ENCODE results near the gene ELANE.
"Not testable (repeated sequence)": the region's sequence is repeated elsewhere in the genome, so short reads cannot be mapped to it uniquely, and the experiment has no call there.

The ELANE gene

DNA sequence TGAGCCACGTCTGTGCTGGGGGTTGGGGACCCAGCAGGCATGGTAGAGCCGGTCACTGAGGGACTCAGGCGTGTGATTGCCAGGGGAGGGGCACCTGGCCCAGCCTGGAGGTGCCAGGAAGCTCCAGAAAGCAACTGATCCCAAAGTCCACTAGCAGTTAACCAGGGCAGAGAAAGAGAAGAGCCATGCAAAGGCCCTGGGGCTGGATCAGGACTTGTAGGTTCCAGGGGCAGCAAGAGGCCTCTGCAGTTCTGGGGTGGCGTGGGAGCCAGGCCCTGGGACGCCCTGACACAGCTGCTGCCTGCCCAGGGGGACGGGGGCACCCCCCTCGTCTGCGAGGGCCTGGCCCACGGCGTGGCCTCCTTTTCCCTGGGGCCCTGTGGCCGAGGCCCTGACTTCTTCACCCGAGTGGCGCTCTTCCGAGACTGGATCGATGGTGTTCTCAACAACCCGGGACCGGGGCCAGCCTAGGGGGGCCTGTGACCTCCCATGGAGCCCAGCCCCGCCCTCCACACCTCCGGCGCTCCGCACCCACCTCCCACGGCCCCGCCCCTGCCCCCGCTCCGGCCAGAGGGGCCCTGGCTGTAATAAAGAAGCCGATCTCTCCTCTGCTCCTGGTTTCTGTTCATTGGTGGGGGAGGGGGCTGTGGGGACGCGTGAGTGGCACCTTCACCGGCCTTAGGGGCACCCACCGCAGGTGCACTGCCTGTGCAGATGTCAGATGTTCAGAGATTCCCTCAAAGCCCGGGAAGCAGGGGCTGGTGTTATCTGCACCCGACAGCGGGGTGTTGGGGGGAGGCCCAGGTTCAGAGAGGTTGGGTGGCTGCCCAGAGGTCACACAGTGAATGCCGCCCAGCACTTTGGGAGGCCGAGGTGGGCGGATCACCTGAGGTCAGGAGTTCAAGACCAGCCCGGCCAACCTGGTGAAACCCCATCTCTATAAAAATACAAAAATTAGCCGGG is 20.4 kb upstream of the ELANE start:
- TF ChIP-seq Cebpa-rat (IDR thresholded peaks at IDR 0.05) = no peak
- Histone ChIP-seq H3K4me2 (peak overlapping the region in 6 of 11 experiments; percentile 25 to 84 (median 76); a peak in 7 of 22 replicates), H3K27ac (no peak overlapping the region), H3K27me3 (peaks cover 12 to 42% (median 26%) of the 10 kb centered on the region in 11 experiments; a peak in 21 of 22 replicates), H4K20me1 (peaks cover 0 to 6% (median 0%) of the 10 kb centered on the region in 11 experiments; a peak in 4 of 22 replicates), H3K9me3 (replicated peaks in 1 of 11) (no peaks in the 10 kb centered on the region), H3K36me3 (no peaks in the 10 kb centered on the region), H3K9ac (no peak overlapping the region), H3K4me1 (peaks cover 12 to 39% (median 31%) of the 10 kb centered on the region in 10 experiments), H3K4me3 (no peak overlapping the region)

DNA sequence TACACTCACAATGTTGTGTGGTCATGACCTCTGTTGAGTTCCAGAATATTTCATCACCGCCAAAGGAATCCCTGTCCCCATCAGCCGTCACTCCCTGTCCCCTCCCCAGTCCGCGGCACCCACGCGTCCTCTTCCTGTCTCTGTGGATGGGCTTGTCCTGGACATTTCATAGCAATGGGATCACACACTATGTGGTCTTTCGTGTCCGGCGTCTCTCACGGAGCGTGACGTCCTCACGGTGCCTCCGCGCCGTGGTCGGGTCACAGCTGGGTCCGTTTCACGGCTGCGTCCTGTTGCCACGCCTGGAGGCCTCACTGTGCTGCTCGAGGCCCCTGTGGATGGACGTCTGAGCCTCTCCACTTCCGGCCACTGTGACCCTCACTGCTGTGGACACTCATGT is 17.9 kb upstream of the ELANE start:
- Histone ChIP-seq H3K27me3 (peaks cover 12 to 46% (median 25%) of the 10 kb centered on the region in 11 experiments; a peak in 21 of 22 replicates), H3K36me3 (no peaks in the 10 kb centered on the region), H3K27ac (no peak overlapping the region), H3K4me2 (no peak overlapping the region), H4K20me1 (peaks cover 0 to 6% (median 0%) of the 10 kb centered on the region in 11 experiments; a peak in 3 of 22 replicates), H3K9ac (no peak overlapping the region), H3K9me3 (replicated peaks in 1 of 11) (no peaks in the 10 kb centered on the region), H3K4me1 (peaks cover 6 to 50% (median 28%) of the 10 kb centered on the region in 10 experiments), H3K4me3 (no peak overlapping the region)
- TF ChIP-seq Cebpa-rat (IDR thresholded peaks at IDR 0.05) = no peak

DNA sequence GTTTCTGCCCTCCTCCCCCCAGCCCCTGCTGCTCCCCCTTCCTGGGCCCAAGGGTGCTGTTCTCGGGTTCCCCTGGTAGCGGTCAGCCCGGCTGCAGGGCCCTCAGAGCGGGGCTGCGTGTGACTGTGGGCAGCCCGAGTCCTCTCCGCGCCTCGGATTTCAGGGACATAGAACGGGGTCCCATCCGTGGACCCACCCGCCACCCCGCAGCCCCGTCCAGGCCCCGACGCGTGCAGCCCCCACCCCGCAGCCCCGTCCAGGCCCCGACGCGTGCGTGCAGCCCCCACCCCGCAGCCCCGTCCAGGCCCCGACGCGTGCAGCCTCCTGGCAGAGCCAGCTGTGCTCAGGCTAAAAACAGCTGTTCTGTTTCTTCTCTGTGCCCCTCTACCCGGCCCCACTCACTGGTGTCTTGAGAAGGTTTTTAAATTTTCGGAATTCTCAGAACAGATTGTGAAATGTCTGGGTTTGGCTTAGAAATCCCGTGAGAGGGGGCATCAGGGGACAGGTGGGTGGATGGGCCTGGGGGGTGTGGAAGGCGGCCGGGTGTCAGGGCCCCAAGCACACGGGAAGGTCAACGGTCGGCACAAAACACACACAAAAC is 16.8 kb upstream of the ELANE start:
- H3K4me2 ChIP-seq = no peak overlapping the region
- H3K4me3 ChIP-seq = no peak overlapping the region
- H4K20me1 ChIP-seq = peaks cover 0 to 6% (median 0%) of the 10 kb centered on the region in 11 experiments; a peak in 3 of 22 replicates
- TF ChIP-seq Cebpa-rat (IDR thresholded peaks at IDR 0.05) = no peak
- peaks cover 12 to 35% (median 23%) of the 10 kb centered on the region in 11 experiments; a peak in 21 of 22 replicates for H3K27me3 ChIP-seq
- H3K27ac ChIP-seq = no peak overlapping the region
- no peak overlapping the region for H3K9ac ChIP-seq
- no peaks in the 10 kb centered on the region for H3K36me3 ChIP-seq
- peaks cover 12 to 47% (median 29%) of the 10 kb centered on the region in 10 experiments for H3K4me1 ChIP-seq
- H3K9me3 ChIP-seq (replicated peaks in 1 of 11) = no peaks in the 10 kb centered on the region

DNA sequence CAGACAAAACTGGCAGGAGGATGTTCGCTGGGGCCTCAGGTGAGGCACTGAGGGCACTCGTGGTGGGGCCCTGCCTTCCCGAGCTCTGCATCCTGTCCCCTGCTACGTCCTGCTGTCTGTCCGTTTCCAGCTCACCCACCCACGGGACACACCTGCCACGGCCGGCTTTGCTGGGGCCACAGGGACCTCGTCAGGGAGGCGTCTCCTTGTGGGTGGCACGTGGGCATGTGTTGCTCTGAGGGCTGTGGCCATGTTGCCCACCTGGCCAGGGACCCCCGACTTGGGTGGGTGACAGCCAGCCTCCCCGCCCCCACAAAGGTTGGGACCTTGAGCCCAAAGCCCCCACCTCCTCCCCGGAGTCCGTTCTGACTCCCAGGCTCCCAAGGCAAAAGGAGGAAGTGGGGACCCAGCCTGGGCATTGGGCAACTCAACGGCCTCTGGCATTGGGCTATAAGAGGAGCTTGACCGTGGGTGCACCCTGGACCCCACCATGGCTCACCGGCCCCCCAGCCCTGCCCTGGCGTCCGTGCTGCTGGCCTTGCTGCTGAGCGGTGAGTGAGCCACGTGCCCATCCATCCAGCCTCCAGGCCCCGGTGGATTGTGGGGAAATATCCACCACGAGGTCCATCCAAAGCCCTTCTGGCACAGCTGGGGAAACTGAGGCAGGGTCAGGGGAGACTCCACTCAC is 11.4 kb upstream of the ELANE start, which contains the start of gene PRTN3:
Gene PRTN3, plus strand, starts transcription at position 481 of the 688 bp plus-strand sequence. Its CDS starts 10 bp downstream, at position 491.
- peaks cover 19 to 44% (median 30%) of the 10 kb centered on the region in 10 experiments for H3K4me1 ChIP-seq
- no peak within 1 kb of the TSS for H3K27ac ChIP-seq
- H3K36me3 ChIP-seq = no peaks in the 10 kb centered on the region
- no peak within 1 kb of the TSS for H3K4me3 ChIP-seq
- H3K9ac ChIP-seq = peak within 1 kb of the TSS in 1 of 11 experiments; percentile 49; a peak in 2 of 22 replicates
- H3K4me2 ChIP-seq = peak within 1 kb of the TSS; percentile 41 to 80 (median 74); a peak in 21 of 22 replicates
- H4K20me1 ChIP-seq = peaks cover 0 to 20% (median 0%) of the 10 kb centered on the region in 11 experiments; a peak in 7 of 22 replicates
- no peaks in the 10 kb centered on the region for H3K9me3 ChIP-seq (replicated peaks in 1 of 11)
- peaks cover 40 to 60% (median 49%) of the 10 kb centered on the region in 11 experiments for H3K27me3 ChIP-seq
- TF ChIP-seq Cebpa-rat (IDR thresholded peaks at IDR 0.05) = peak in 1 of 11 experiments; percentile 18; a peak in 1 of 22 replicates

GRCh38 chr19:842802-843179 is 9.3 kb upstream of the ELANE start:
- not testable (repeated sequence) for H3K4me3 ChIP-seq; H3K9me3 ChIP-seq (replicated peaks in 1 of 11); H3K9ac ChIP-seq; H3K36me3 ChIP-seq; H3K4me2 ChIP-seq; H3K27ac ChIP-seq
- H4K20me1 ChIP-seq = peaks cover 0 to 32% (median 5%) of the 10 kb centered on the region in 11 experiments; a peak in 9 of 22 replicates
- peaks cover 54 to 71% (median 62%) of the 10 kb centered on the region in 11 experiments for H3K27me3 ChIP-seq
- H3K4me1 ChIP-seq = peaks cover 19 to 40% (median 28%) of the 10 kb centered on the region in 10 experiments

DNA sequence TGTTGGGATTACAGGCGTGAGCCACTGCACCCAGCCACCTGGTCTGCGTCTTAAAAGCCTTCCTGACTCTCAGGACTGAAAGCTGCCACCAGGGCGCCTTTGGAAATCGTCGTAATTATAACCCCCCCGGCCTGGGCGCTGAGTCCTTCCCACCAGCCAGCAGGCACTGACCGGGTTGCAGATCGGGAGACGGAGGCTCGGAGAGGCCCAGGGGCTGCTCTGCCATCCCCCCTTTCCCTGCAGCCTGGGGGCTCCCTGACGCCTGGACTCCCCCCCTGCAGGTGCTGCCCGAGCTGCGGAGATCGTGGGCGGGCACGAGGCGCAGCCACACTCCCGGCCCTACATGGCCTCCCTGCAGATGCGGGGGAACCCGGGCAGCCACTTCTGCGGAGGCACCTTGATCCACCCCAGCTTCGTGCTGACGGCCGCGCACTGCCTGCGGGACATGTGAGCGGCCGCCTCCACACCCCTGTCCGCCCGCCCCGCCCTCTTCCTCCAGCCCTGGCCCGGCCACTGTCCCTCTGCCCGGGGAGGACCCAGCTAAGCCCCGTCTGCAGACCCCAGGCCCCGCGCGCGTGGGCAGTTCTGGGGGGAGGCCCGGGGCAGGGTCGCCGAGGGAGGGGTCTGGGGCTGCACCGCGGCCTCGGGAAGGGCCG is 8.8 kb upstream of the ELANE start:
- Histone ChIP-seq H3K4me3 (no peak overlapping the region), H3K4me2 (no peak overlapping the region), H3K9me3 (replicated peaks in 1 of 11) (no peaks in the 10 kb centered on the region), H3K27me3 (peaks cover 59 to 76% (median 68%) of the 10 kb centered on the region in 11 experiments), H3K4me1 (peaks cover 19 to 43% (median 32%) of the 10 kb centered on the region in 10 experiments), H3K9ac (no peak overlapping the region), H3K27ac (no peak overlapping the region), H4K20me1 (peaks cover 0 to 33% (median 5%) of the 10 kb centered on the region in 11 experiments; a peak in 9 of 22 replicates), H3K36me3 (no peaks in the 10 kb centered on the region)
- no peak for TF ChIP-seq Cebpa-rat (IDR thresholded peaks at IDR 0.05)

- Histone ChIP-seq H3K9me3 (replicated peaks in 1 of 11) (no peaks in the 10 kb centered on the region), H3K4me3 (no peak overlapping the region), H3K4me1 (peaks cover 16 to 38% (median 28%) of the 10 kb centered on the region in 10 experiments), H3K4me2 (no peak overlapping the region), H3K27me3 (peaks cover 65 to 83% (median 74%) of the 10 kb centered on the region in 11 experiments), H4K20me1 (peaks cover 0 to 33% (median 5%) of the 10 kb centered on the region in 11 experiments; a peak in 9 of 22 replicates), H3K27ac (no peak overlapping the region), H3K9ac (no peak overlapping the region), H3K36me3 (no peaks in the 10 kb centered on the region)
- TF ChIP-seq Cebpa-rat (IDR thresholded peaks at IDR 0.05) = no peak
Observed at GRCh38 chr19:843836-844545, 8.1 kb upstream of the ELANE start.
